Nephron progenitor cell (in vitro differentiated cells): ENCODE data around the gene CDH5.

Source experiments
- DNase-seq: peaks from one replicate; pipeline ENCODE4 v3.0.0; 2021
- H3K27ac Mint-ChIP-seq: 2 replicates; pipeline ENCODE4 v1.8.0; 2021; ENCODE audit warnings: mild to moderate bottlenecking, moderate library complexity, mixed read lengths
- H3K27me3 Mint-ChIP-seq: 2 replicates; pipeline ENCODE4 v1.8.0; 2021; ENCODE audit warnings: mild to moderate bottlenecking, low read depth, mixed read lengths; ENCODE audit not compliant: poor library complexity
- H3K36me3 Mint-ChIP-seq: 2 replicates; pipeline ENCODE4 v1.8.0; 2021; ENCODE audit warnings: low read depth, mixed read lengths
- H3K4me1 Mint-ChIP-seq: 2 replicates; pipeline ENCODE4 v1.8.0; 2021; ENCODE audit warnings: mixed read lengths
- H3K4me3 Mint-ChIP-seq: 2 replicates; pipeline ENCODE4 v1.8.0; 2021; ENCODE audit warnings: mild to moderate bottlenecking, moderate library complexity, mixed read lengths
- H3K9me3 Mint-ChIP-seq: 2 replicates; pipeline ENCODE4 v1.8.0; 2021; ENCODE audit warnings: mild to moderate bottlenecking, moderate library complexity, mixed read lengths
- CTCF ChIP-seq: fragments of 200-600 bp; sonication (generic); IDR thresholded peaks from 2 replicates; pipeline ENCODE4 v1.5.0; 2021; ENCODE audit warnings: antibody characterized with exemption

Gene CDH5

GRCh38 chr16:66439051-66439730 lies 72.7 kb downstream of the CDH5 start:
- no peak for DNase-seq
- H3K36me3 Mint-ChIP-seq: no peaks in the 10 kb centered on the region
- peaks cover 57% of the 10 kb centered on the region for H3K27me3 Mint-ChIP-seq
- no peak for TF ChIP-seq CTCF
- H3K27ac Mint-ChIP-seq: no peak overlapping the region
- peaks cover 16% of the 10 kb centered on the region for H3K4me1 Mint-ChIP-seq
- H3K4me3 Mint-ChIP-seq: no peak overlapping the region
- no peaks in the 10 kb centered on the region for H3K9me3 Mint-ChIP-seq

- no peak overlapping the region for H3K27ac Mint-ChIP-seq
- H3K4me3 Mint-ChIP-seq: no peak overlapping the region
- no peaks in the 10 kb centered on the region for H3K9me3 Mint-ChIP-seq
- DNase-seq: no peak
- no peaks in the 10 kb centered on the region for H3K36me3 Mint-ChIP-seq
- H3K4me1 Mint-ChIP-seq: peaks cover 5% of the 10 kb centered on the region
- peaks cover 57% of the 10 kb centered on the region for H3K27me3 Mint-ChIP-seq
- no peak for TF ChIP-seq CTCF
Observed at GRCh38 chr16:66440271-66440802, 73.8 kb downstream of the CDH5 start.

GRCh38 chr16:66440970-66441369 lies 74.5 kb downstream of the CDH5 start:
- Mint-ChIP-seq H3K4me1 (peaks cover 5% of the 10 kb centered on the region), H3K27me3 (peaks cover 55% of the 10 kb centered on the region), H3K4me3 (no peak overlapping the region), H3K36me3 (no peaks in the 10 kb centered on the region), H3K9me3 (no peaks in the 10 kb centered on the region), H3K27ac (no peak overlapping the region)
- TF ChIP-seq CTCF: no peak
- DNase-seq: no peak

GRCh38 chr16:66441586-66442375 lies 75.3 kb downstream of the CDH5 start:
- Mint-ChIP-seq H3K4me3 (no peak overlapping the region), H3K27me3 (peaks cover 60% of the 10 kb centered on the region), H3K4me1 (peaks cover 5% of the 10 kb centered on the region), H3K27ac (no peak overlapping the region), H3K36me3 (no peaks in the 10 kb centered on the region), H3K9me3 (no peaks in the 10 kb centered on the region)
- DNase-seq: no peak
- TF ChIP-seq CTCF: no peak

GRCh38 chr16:66442502-66443268 lies 76.2 kb downstream of the CDH5 start:
- DNase-seq: no peak
- H3K36me3 Mint-ChIP-seq: no peaks in the 10 kb centered on the region
- H3K27me3 Mint-ChIP-seq: peaks cover 61% of the 10 kb centered on the region
- H3K9me3 Mint-ChIP-seq: no peaks in the 10 kb centered on the region
- no peak overlapping the region for H3K4me3 Mint-ChIP-seq
- peaks cover 5% of the 10 kb centered on the region for H3K4me1 Mint-ChIP-seq
- no peak for TF ChIP-seq CTCF
- H3K27ac Mint-ChIP-seq: no peak overlapping the region
